Peyer's patch (tissue), 4 donors: Measurements from ENCODE around the gene IL1RL2. TPM values are rescaled to one million over a fixed set of nuclear protein-coding genes. Genes with fewer than 3 reads are reported as not detected.

Experiments
- DNase-seq, 3 donors: peaks; one replicate each; pipeline ENCODE4 v3.0.0-alpha.2; 2017 to 2019
- H3K27ac ChIP-seq, 4 donors: fragments of 200-600 bp; sonication (generic); one replicate each; pipeline ENCODE4 v1.5.1; 2016 to 2019
- H3K27me3 ChIP-seq, 2 donors: fragments of 200-600 bp; sonication (generic); one replicate each; pipeline ENCODE4 v1.5.1; 2019
- H3K36me3 ChIP-seq, 3 donors: fragments of 200-600 bp; sonication (generic); one replicate each; pipeline ENCODE4 v1.5.1; 2016 to 2019
- H3K4me1 ChIP-seq, 4 donors: fragments of 200-600 bp; sonication (generic); one replicate each; pipeline ENCODE4 v1.5.1; 2016 to 2019
- H3K4me3 ChIP-seq, 4 donors: fragments of 200-600 bp; sonication (generic); 1 replicate in 3 of 4; 2 replicates in 1 of 4; pipeline ENCODE4 v1.5.1; 2016 to 2019; ENCODE audit warnings: mild to moderate bottlenecking in 1 of 4
- H3K9me3 ChIP-seq, 4 donors: fragments of 200-600 bp; sonication (generic); one replicate each; pipeline ENCODE4 v1.5.1; 2016 to 2019; ENCODE audit warnings: mild to moderate bottlenecking in 1 of 4
- POLR2A ChIP-seq, 2 donors: fragments of 450-650 bp; IDR thresholded peaks; one replicate each; pipeline ENCODE4 v1.5.1; 2017; ENCODE audit warnings: antibody characterized with exemption in 2 of 2, mild to moderate bottlenecking in 2 of 2, moderate library complexity in 2 of 2
- total RNA-seq, 4 donors: library from RNA; depleted of rRNA; stranded (reverse); fragments of >200 nt; gene quantifications; one replicate each; pipeline ENCODE4 v1.1.0, GENCODE V29; 2016
- TF ChIP-seq, protein P1 (sequence below), 6 experiments: fragments of 450-650 bp in 4 of 6; fragments of 200-600 bp in 2 of 6; sonication (generic) in 1 of 6; IDR thresholded peaks; one replicate each; pipeline ENCODE4 v1.5.1; 2017 to 2019; ENCODE audit warnings: antibody characterized with exemption in 6 of 6, mild to moderate bottlenecking in 3 of 6, moderate library complexity in 1 of 6

The IL1RL2 gene
- total RNA-seq, 4 donors from 2014 or later: 0.57 to 2.5 TPM; not detected in 2

- no peaks in the 10 kb centered on the region for H3K27me3 ChIP-seq
- H3K4me1 ChIP-seq: no peaks in the 10 kb centered on the region
- H3K36me3 ChIP-seq: peaks cover 0 to 5% (median 0%) of the 10 kb centered on the region in 3 donors
- H3K27ac ChIP-seq: peak overlapping the region; percentile 72 to 93 (median 88)
- DNase-seq: no peak
- peak overlapping the region; percentile 35 to 73 (median 53) for H3K4me3 ChIP-seq
- TF ChIP-seq, protein P1, sequence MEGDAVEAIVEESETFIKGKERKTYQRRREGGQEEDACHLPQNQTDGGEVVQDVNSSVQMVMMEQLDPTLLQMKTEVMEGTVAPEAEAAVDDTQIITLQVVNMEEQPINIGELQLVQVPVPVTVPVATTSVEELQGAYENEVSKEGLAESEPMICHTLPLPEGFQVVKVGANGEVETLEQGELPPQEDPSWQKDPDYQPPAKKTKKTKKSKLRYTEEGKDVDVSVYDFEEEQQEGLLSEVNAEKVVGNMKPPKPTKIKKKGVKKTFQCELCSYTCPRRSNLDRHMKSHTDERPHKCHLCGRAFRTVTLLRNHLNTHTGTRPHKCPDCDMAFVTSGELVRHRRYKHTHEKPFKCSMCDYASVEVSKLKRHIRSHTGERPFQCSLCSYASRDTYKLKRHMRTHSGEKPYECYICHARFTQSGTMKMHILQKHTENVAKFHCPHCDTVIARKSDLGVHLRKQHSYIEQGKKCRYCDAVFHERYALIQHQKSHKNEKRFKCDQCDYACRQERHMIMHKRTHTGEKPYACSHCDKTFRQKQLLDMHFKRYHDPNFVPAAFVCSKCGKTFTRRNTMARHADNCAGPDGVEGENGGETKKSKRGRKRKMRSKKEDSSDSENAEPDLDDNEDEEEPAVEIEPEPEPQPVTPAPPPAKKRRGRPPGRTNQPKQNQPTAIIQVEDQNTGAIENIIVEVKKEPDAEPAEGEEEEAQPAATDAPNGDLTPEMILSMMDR (IDR thresholded peaks at IDR 0.05): no peak
- peaks cover 0 to 6% (median 2%) of the 10 kb centered on the region in 4 donors for H3K9me3 ChIP-seq
These were observed 45.5 kb upstream of the IL1RL2 start for GRCh38 chr2:102141011-102141943.

GRCh38 chr2:102141970-102142828 is 44.6 kb upstream of the IL1RL2 start, which contains the start of gene IL1R1:
IL1R1 (plus strand) TSS chr2:102142746; CDS start chr2:102157725, 14,979 bp downstream.
- TF ChIP-seq, protein P1 (IDR thresholded peaks at IDR 0.05): no peak
- TF ChIP-seq POLR2A (IDR thresholded peaks at IDR 0.05): peak in 1 of 2 donors; percentile 42
- Histone ChIP-seq H3K9me3 (peaks cover 0 to 6% (median 2%) of the 10 kb centered on the region in 4 donors), H3K4me1 (no peaks in the 10 kb centered on the region), H3K36me3 (peaks cover 0 to 5% (median 0%) of the 10 kb centered on the region in 3 donors), H3K4me3 (peak within 1 kb of the TSS; percentile 35 to 73 (median 54)), H3K27me3 (no peaks in the 10 kb centered on the region), H3K27ac (peak within 1 kb of the TSS; percentile 72 to 93 (median 88))
- DNase-seq: peak in 2 of 3 donors; percentile 74 to 79

DNA sequence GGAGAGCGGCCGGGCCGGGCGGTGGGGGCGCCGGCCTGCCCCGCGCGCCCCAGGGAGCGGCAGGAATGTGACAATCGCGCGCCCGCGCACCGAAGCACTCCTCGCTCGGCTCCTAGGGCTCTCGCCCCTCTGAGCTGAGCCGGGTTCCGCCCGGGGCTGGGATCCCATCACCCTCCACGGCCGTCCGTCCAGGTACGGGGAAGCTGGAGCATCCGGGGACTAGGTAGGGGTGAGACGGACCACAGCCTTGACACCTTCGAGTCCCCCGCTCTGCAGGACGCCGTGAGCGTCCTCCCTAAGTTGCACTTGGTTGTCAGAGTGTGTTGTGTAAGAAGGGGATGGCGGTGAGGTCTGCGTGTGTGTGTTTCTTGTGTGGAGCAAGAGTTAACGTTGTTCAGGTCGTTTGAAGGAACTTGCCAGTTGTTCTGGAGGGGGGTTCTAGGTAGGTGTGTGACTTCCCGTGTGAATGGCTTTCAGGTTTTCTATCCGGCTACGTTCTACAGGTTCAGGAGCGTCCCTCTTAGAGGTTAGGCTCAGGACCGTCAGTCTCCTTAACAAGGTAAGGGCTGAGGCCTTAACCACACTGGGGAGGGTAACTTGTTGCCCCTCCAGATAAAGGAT is 43.9 kb upstream of the IL1RL2 start:
- TF ChIP-seq POLR2A (IDR thresholded peaks at IDR 0.05): no peak
- TF ChIP-seq, protein P1 (IDR thresholded peaks at IDR 0.05): no peak
- peak overlapping the region; percentile 35 to 73 (median 54) for H3K4me3 ChIP-seq
- DNase-seq: no peak
- H3K4me1 ChIP-seq: no peaks in the 10 kb centered on the region
- H3K27me3 ChIP-seq: no peaks in the 10 kb centered on the region
- H3K36me3 ChIP-seq: peaks cover 0 to 5% (median 0%) of the 10 kb centered on the region in 3 donors
- H3K27ac ChIP-seq: peak overlapping the region; percentile 72 to 93 (median 88)
- H3K9me3 ChIP-seq: peaks cover 0 to 6% (median 2%) of the 10 kb centered on the region in 4 donors

- H3K4me3 ChIP-seq: peak overlapping the region; percentile 35 to 73 (median 54)
- DNase-seq: no peak
- TF ChIP-seq POLR2A (IDR thresholded peaks at IDR 0.05): no peak
- TF ChIP-seq, protein P1 (IDR thresholded peaks at IDR 0.05): no peak
- H3K4me1 ChIP-seq: no peaks in the 10 kb centered on the region
- peaks cover 0 to 11% (median 2%) of the 10 kb centered on the region in 4 donors for H3K9me3 ChIP-seq
- no peaks in the 10 kb centered on the region for H3K27me3 ChIP-seq
- H3K27ac ChIP-seq: peak overlapping the region; percentile 72 to 93 (median 88)
- peaks cover 0 to 5% (median 0%) of the 10 kb centered on the region in 3 donors for H3K36me3 ChIP-seq
These were observed 43.3 kb upstream of the IL1RL2 start for GRCh38 chr2:102143450-102143985.
